Measurements from ENCODE around the gene RAB11FIP4.

The RAB11FIP4 gene

GRCh38 chr17:31587462-31587861 is 196.0 kb downstream of the RAB11FIP4 start:
- Histone ChIP-seq H3K9ac (ENCODE audit: low read length in 2 of 2) (no peak overlapping the region), H3K9me3 (ENCODE audit: control insufficient read depth in 2 of 2, low read length in 2 of 2) (no peaks in the 10 kb centered on the region), H3K36me3 (ENCODE audit: control insufficient read depth in 2 of 2, insufficient read depth in 2 of 2, low read length in 2 of 2) (peaks cover 0 to 11% of the 10 kb centered on the region in 2 donors), H3K4me1 (ENCODE audit: control insufficient read depth, insufficient read depth, low read length) (peaks cover 9% of the 10 kb centered on the region), H3K4me3 (ENCODE audit: low read length in 2 of 2) (no peak overlapping the region), H3K27ac (ENCODE audit: low read length) (no peak overlapping the region), H3K27me3 (ENCODE audit: control insufficient read depth in 1 of 2, insufficient read depth in 2 of 2, low read length in 2 of 2) (no peaks in the 10 kb centered on the region)
